Kidney tubule cell (primary cell): ENCODE data around the gene TFPT.

Experiments used
- DNase-seq: peaks from one replicate; pipeline ENCODE4 v3.0.0-alpha.2; 2018; ENCODE audit warnings: low spot score

The TFPT gene, protein sequence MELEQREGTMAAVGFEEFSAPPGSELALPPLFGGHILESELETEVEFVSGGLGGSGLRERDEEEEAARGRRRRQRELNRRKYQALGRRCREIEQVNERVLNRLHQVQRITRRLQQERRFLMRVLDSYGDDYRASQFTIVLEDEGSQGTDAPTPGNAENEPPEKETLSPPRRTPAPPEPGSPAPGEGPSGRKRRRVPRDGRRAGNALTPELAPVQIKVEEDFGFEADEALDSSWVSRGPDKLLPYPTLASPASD

DNA sequence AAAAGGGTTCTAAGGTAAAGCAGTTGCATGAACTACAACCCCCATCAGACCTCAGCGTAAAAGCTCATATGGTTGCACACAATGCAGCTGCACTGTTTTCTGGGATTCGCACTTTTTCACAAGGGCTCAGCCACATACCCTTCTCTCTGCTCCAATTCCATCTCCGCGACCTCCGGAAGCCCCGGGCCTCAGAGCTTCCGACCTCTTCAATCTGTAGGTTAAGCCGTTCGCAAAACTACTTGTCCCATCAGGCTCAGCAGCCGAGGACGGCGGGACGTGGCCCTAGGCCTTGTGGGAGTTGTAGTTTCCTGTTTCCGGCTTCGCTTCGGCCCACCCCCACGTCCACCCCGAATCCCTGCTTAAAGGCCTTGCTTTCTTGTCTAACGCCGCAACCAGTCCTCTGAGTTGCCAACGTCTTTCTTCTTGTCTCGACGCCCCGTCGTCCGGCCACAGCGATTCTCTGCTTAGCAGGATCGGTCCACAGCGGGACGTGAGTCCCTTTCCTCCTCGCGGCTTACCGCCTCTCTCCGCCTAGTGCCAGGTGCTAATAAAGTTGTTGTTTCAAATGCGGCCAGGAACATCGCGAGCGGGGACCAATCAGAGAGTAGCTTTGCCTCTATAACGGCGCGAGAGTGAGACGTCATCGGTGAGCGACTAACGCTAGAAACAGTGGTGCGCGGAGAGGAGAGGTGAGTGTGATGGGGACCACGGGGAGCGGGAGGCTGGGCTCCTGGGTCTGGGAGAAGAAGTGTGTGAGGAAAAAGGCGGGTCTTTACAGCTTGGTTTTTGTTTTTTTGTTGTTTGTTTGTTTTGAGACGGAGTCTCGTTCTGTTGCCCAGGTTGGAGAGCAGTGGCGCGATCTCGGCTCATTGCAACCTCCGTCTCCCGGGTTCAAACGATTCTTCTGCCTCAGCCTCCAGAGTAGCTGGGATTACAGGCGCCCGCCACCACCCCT lies at the start of gene TFPT, which contains the start of gene PRPF31:
TSS of gene TFPT (minus strand) at position 549 of the 955 bp plus-strand sequence. CDS start at position 161, 388 bp downstream.
TSS of gene PRPF31 (plus strand) at position 646 of the 955 bp plus-strand sequence. CDS start 2,525 bp downstream, outside the sequence.
- peak; percentile 96 for DNase-seq

DNA sequence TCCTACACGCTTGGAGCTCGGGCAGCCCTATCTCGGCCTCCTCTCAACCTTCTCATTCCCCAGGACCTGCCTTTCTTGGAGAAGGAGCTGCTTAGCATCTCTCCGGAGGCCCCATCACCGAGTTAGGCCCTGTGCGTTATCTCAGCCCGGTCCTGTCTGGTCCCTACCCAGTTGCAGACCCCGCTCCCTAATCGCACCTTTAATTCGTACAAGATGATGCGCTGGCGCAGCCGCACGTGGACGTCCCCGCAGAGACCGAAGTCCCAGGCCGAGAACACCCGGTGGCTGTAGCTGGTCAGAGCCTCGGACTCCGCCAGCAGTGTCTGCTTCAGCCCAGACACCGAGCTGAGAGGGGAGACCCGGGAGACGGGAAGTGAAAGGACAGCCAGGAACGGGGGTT lies 49.8 kb upstream of the TFPT start:
- DNase-seq: no peak

DNA sequence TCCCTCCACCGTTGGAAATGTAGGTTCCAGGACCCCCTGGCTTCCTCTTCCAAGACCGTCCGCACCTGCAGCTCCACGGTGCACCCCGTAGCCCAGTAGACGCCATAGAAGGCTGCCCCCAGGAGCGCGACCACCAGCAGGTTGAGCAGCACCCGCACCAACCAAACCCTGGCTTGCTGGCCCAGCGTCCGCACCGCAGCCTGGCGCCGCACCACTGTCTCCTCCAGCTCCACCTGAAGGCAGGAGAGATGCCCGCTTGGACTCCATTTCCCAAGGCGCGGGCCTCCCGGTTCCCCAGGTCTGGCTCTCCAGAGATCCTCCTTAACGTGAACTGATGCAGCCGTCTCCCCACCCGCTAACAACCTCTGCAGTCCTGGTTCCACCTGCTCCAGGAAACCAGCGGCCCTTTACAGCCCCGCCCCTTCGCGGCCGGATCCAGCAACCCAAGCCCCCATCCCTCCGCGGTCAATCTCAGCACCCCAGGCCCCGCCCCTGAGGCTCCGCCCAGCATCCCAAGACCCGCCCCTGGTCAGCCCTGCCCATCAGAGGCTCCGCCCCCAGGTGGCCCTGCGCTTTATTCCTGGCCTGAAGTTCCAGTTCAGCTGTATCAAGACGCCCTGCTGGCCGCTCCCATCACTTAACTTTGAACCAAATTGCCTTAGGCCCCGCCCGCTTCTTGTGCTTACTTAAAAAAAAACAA lies 49.1 kb upstream of the TFPT start:
- DNase-seq: peak; percentile 56

DNA sequence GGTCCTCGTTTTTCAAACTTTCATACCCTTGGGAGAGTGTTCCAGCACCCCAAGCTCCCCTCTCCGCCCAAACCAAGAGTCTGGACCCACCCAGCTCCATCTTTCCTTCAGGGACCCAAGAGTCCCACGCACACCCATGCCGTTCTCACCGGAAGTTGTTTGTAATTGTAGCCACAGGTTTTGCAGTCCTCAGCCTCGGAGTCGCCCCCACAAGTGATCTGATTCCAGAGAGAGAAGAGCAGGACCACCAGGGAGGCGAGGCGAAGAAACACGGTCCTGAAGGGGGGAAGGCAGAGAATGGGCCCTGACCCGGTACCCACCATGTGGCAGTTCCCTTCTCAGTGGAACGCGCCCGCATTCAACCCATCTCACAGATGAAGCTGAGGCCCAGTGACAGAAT lies 47.4 kb upstream of the TFPT start:
- DNase-seq: no peak

DNA sequence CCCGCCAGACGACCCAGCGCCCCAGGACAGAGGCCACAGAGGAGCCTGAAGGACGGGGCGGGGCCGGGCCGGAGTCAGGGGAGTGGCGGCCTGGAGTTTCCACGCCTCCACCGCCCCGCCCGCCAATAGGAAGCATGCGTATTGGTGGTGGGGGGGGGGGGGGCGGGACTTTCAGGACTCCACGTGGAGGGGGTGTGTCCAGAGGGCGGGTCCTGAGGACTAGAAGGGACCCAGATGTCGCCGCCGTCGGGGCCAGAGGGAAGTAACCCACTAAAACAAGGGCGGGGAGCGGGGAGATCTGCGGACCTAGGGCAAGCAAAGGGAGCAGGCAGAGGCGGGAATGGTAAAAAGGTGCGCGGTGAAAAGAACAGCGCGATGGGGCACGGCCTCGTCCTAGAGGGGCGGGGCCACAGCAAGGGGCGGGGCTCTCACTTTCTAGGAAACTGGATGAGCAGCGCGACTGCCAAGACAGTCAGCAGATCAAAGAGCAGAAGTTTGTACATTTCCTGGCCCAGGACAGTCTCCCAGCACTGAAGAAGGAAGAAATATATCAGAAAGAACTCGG lies 46.9 kb upstream of the TFPT start:
- peak; percentile 73 for DNase-seq

DNA sequence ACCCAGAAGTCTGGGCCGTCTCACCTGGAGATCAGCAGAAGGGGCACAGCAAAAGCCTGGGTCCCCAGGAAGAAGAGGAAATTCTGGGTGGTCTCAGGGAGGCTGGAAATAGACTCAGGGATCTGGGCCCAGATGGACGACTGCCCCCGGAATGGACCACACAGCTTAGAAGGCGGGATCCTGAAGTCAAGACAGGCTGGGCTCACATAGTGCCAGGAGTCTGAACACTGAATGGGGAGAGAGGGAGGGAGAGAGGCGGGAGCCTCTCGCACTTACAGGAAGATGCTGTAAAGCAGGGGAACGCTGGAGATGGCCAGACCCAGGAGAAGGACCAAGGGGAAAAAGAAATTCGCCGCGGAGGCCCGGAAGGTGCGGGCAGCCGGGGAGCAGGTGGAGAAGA lies 45.4 kb upstream of the TFPT start:
- DNase-seq: peak; percentile 19

DNA sequence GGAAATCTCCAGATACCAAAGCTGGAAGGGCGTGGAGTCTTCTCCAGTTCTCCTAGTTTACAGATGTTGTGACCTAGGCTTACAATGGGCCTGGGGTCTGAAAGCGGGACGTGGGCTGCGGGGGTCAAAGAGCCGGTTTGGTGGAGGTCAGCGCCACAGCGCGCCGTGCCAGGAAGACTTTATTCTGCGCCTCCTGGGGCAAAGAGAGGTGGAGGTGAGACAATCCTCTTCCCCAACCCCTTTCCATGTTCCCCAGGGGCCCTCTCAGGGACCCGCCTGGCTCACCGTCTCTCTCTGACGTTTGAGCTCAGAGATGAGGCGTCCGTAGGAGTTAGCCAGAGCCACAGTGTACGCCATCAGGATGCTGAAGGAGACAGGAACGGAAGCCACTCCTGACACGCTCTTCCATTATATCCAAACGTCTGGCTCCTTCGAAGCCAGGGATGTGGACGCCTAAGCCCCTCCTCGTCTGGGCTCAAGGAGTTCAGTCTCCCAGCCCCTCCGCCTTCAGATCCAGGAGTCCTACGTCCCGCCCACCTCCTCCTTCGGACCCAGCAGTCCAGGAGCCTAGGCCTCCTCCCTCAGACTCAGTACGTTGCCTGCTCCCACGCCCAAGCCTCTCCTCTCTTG lies 44.8 kb upstream of the TFPT start:
- peak; percentile 31 for DNase-seq

DNA sequence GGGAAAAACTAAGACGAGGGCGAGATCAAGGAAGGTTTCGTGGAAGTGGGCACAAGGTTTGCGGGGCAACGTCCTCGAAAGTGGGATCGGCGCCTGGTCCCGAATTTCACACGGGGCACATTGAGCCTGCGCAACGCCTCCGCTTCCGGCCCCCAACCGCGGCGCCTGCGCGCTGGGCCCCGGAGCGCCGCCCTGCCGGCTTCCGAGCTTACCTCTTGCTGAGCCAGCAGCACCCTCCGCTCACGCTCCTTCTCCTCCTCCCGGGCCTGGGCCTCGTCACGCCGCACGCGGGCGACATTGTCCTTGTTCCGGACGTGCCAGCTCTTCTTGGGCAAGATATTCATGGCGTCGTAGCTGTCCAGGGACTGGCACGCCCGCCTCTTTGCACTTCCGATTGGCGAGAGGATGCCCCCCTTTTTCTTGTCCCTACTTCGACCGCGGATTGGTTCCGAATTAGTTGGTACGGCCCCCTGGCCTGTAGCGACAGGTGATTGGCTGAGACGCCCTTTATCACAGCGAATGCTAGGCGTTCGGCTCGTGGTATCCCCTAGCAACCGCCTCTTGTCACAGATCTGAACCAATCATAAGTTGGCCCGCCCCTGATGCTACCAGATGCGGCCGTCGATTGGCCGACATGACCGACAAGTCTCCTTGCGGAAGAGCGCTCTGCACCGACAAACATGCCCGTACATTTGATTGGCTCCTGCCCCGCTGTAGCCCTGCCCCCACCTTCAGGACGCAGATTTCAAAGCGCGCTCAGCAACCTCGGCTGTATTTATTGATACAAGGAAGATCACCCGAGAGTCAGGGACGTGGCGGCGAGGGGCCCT lies 44.1 kb upstream of the TFPT start, which contains the start of gene LENG1:
TSS of gene LENG1 (minus strand) at position 370 of the 830 bp plus-strand sequence. CDS start at position 344, 26 bp downstream.
- DNase-seq: peak; percentile 100

DNA sequence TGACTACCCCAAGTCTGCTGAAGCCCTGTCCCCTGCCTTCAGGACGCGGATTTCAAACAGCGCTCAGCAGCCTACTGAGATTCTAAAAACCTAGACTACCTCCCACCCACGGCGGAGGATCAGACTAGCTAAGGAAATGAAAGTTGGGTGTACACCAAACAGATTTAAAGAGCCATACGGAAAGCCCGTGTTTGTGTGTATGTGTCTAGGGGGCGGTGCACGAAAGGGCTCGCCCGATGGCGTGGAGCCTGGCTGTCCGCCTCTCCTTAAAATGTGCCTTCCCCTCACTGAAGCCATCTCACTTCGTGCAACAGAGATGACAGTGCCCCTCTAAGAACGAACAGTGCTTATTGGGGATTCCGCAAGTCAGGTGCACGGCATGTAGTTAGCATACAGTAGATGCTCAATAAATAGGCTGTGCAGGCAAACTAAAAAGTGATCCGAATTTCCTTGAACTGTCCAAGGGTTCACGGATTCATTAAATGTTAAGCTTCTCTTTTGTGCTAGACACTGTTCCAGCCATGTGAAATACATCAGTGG lies 43.4 kb upstream of the TFPT start:
- peak; percentile 35 for DNase-seq

DNA sequence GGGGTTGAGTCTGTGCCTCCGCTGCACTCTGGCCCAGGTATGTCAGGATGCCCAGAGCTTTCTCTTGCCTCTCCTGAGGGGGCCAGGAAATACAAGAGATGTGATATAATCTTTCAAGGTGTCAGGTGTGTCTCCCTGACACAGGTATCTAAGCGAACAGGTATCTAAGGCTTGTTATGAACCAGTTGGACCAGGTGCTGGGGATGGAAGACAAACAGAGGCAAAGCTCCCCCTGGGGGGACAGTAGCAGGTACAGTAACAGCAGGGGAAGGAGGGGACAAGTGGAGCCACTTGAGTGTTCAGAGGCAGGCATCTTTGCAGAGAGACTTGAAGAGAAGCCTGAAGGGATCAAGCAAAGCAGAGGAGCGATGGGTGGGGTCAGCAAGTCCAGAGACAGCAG lies 41.5 kb upstream of the TFPT start:
- DNase-seq: no peak

DNA sequence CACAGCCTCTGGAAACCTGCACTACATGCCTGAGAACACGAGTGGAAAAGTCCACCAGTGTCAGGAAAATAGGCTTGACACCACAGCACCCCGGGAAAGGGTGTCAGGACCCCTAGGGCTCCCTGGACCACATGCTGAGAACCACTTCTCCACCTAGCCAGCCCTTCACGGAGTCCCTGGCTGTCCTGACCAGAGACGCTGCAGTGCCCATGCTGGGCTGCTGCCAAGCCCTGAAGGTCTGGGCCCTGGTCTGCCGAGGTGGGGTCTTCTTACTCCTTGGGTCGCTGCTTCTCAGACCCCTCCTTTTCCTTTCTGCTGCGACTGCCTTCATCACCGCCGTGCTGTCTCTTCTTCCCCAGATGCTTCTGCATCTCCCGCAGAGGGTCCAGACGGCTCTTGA lies 41.0 kb upstream of the TFPT start:
- DNase-seq: no peak

DNA sequence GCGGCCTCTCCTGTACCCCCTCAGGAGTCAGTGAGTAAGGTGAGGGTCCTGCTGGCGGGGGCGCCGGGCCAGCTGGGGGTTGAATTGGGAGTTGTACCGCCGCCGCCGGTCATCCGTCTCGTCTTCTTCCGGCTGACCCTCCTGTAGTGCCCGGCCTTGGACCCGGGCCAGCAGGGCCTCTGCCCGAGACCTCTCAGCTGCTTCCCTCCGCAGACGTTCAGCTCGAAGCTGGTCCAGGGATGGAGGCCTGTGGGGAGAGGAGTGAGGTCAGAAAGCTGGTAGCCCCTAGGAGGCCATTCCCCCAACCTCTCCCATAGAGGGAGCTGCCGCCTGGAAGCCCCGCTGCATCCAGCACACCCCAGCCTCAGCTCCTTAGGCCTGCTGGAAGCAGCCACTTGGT lies 40.2 kb upstream of the TFPT start:
- DNase-seq: no peak

DNA sequence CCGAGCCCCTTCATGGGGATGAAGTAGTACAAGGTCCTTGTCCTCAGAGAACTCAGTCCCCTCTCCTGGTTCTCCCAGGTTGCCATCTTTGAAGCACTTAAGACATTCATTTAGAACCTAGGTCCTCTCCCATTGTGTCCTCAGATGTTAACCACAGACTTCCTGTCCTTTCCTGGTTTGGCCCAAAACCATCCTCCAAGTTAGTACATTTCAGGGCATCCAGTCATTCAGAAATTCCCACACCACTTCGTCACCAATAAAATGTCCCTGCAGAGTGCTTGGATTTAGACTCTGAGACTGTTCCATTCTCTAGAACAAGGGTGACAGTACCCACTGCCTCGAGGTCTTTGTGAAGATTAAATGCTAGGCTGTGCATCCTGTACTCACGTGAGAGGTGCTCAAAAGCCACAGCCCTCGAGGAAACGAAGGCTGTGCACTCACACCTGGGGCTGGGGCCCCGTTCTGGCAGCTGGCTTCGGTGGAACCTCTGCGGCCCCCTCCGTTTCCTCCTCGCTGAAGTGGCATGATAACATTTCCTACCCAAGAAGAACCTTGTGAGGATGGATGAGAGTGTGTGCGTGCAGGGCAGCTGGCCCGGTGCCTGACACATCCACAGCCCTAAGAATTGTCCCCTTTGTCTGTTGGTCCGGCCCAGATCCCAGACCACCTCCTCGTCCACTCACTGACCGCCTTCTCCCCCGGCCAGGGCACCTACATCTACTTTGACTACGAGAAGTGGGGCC lies 39.3 kb upstream of the TFPT start:
- no peak for DNase-seq

DNA sequence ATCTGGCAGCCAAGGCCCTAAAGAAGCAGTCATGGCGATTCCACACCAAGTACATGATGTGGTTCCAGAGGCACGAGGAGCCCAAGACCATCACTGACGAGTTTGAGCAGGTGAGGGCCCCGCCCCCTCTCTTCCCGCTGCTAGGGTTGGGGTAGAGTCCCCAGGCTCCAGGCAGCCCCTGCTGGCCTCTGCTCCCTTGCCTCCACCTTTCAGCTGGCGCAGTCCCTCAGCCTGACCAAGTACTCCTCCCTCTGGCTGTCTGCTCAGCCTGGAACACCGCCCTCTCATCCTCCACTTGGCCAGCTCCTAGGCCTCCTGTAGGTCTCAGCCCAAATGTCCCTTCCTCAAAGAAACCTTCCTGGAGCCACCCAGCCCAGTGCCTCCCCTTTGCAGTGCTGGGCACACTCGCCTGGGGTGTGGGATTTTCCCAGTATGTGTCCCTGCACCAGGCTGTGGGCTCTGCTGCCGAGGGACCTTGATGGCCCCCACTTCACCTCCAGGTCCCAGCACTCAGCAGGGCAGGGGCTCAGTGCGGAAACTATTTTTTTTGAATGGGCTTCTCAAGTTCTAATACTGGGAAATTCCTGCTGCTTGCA lies 38.4 kb upstream of the TFPT start:
- no peak for DNase-seq

DNA sequence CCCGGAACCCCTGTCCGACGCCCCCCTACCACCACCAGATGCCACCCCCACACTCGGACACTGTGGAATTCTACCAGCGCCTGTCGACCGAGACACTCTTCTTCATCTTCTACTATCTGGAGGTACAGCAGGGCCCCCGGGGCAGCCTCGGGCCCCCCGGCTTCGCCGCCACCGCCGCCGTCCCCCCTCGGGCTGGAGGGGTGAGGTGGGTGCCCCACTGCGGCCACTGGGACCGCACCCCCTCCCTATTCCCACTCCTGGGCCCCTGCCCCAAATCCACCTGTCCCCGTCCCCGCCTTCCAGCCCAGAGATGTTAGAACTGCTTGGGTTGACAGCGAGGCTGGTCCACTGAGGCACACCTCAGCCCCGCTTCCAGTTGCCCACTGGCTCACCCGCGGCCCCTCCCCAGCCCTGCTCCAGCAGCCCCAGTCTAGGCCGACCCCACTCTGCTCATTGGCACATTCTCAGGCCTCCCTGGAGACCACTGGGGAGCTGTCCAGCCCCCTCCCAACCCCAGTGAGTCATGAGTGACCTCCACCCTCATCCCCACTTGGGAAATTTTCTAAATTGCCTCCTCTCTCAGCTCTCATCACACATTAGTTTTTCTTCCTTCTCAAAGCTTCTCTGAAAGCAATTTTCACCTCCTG lies 37.5 kb upstream of the TFPT start:
- DNase-seq: no peak

DNA sequence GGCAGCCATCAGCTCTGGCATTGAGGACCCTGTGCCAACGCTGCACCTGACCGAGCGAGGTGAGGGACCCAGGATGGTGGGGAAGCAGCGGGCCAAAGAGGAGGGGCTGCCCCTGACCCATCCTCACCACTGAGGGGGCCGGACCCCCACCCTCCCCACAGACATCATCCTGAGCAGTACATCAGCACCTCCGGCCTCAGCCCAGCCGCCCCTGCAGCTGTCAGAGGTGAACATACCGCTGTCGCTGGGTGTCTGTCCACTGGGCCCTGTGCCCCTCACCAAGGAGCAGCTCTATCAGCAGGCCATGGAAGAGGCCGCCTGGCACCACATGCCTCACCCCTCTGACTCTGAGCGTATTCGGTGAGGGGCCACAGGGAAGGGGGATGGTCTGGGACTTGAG lies 36.8 kb upstream of the TFPT start:
- DNase-seq: no peak

DNA sequence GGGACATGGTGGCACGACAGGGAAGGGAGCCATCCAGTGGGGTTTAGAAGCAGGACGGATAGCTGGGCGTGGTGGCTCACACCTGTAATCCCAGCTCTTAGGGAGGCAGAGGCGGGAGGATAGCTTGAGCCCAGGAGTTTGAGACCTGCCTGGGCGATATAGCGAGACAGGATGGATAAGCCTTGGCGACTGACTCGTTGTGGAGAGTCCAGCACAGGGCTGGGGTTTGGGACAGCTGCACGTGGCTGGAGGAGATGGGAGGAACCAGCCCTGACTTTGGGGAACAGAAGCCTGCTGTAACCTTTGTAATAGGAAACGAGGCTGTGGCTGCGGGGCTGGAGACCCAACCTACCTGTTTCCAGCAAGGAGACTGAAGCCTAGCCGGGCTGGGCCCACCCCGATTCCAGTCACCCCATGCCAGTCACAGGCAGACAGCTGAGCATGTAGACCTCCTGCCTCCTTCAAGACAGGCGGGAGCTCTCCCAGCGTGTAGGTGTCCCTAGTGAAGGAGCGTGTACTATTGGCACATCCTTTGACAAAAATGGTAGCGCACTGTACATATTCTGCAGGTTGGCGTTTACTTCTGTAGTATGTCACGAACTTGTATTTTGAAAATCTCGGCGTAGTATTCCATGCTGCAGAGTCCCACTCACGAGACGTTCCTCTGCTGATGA lies 36.0 kb upstream of the TFPT start:
- DNase-seq: no peak
